ENCODE data around the gene FAT2.
"Not testable (repeated sequence)": the region's sequence is repeated elsewhere in the genome, so short reads cannot be mapped to it uniquely, and the experiment has no call there.

FAT2 gene

DNA sequence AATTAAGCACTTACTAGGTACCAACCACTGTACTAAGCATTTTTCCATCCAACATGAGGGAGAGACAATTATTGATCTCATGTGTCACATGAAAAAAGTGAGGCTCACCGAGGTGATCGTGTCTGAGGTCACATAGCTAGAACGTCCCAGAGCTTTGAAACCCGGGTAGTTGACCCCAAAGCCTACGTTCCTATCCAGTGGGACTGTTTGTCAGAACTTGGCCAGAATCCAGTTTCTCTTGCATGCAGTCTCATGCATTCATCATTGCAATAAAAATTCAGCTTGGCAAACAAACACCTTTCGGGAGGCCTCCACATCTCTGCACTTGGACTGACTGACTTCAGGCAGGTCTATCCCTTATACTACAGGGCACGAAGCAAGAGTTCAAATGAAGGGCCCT, 23.4 kb upstream of the FAT2 start:
- DNase-seq (ENCODE audit: low read depth), result no peak

DNA sequence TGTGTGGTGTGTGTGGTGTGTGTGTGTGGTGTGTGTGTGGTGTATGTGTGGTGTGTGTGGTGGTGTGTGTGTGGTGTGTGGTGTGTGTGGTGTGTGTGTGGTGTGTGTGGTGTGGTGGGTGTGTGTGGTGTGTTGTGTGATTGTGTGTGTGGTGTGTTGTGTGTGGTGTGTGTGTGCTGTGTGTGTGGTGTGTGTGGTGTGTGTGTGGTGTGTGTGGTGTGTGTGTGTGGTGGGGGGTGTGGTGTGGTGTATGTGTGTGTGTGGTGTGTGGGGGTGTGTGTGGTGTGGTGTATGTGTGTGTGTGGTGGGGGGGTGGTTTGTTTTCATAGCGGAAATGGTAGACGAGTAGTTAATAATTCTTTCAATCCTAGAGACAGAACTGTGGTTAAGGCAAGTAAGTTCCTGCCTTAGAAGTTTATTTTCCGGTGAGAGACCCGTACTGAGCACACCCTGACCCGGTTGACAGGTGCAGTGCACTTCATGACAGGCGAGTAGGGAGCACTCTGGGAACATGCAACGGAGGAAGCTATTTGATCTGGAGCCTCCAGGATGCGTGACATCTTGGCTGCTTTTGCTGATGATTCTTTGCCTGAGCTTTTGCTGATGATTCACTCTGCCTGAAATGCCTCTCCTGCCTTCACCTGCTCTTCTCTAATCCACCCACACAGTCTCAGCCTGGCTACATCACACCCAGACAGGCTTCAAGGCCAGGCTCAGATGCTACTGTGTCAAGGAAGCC, 21.7 kb upstream of the FAT2 start:
- no peak for DNase-seq (ENCODE audit: low read depth)

DNA sequence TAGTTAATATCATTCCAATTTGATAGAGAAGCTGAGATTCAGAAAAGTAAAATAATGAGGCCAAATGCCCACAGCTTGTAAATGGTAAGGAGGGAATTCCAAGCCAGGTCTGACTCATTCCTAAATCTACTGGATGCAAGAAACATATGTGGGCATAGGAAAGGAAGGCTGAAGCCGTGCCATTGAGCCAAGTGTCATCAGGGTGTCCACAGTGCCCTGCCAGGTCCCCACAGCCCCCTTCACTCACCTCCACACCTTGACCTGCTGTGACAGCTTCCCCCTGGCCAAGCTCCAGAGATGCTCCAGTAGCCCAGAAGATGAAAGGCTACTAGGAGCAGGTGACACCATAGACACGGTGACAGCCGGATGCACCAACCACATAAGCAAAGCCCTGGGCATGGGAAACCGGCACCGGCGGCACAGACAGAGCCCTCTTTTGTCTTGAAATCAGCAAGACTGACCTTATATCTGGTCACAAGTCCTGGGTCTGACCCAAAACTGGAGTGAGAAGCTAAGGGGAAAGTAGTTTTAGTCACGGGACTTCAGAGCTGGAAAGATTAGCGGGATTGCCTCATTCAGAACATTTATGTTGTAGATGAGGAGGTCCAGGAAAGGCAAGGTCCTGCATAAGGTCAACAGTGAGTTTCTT, 20.1 kb upstream of the FAT2 start:
- DNase-seq (ENCODE audit: low read depth), result no peak

DNA sequence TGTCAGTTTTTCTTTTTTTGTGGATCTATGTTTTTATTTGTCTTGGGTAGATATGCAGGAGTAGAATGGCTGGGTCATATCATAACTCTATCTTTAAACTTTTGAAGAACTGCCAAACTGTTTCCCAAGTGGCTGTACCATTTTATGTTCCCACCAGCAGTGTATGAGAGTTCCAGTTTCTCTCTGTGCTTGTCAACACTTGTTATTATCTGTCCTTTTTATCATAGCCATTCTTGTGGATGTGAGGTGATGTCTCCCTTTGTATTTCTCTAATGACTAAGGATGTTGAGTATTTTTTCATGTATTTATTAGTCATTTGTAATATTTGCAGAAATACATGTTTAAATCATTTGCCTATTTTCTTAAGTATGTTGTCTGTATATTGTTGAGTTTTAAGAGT, 17.4 kb upstream of the FAT2 start:
- DNase-seq (ENCODE audit: low read depth), result no peak

DNA sequence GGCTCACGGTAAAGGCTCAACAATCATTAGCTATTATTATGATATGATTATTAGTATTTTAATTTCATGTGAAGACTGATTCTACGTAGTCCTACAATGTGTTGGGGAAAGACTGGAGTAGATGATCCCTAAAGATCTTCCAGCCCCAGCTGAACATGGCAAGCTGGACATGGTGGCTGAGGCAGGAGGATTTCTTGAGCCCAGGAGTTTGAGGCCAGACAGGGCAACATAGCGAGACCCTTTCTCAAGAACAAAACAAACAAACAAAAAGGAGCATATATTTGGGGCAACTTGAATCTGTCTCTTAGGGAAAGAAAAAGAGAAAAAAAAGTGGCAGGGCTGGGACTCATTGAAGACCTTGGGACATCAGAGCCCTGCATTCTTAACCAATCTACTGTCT, 16.2 kb upstream of the FAT2 start:
- DNase-seq (ENCODE audit: low read depth), result no peak

DNA sequence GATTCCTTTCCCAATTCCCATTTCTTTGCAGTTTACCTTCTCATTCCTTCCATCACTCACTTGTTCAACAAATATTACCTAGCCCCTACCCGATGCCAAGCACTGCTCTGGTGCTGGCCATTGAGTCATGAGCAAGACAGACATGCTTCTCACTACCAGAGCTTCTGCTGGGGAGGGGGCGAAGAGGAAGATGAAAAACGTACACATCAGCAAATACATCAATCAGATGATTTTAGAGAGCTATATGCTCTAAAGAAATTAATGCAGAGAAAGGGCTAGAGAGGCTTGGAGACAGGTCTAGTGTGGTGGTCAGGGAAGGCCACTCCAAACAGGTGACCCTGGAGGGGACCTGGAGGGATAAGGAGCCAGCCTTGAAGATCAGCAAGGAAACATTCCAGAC, 14.4 kb upstream of the FAT2 start:
- DNase-seq (ENCODE audit: low read depth), result no peak

DNA sequence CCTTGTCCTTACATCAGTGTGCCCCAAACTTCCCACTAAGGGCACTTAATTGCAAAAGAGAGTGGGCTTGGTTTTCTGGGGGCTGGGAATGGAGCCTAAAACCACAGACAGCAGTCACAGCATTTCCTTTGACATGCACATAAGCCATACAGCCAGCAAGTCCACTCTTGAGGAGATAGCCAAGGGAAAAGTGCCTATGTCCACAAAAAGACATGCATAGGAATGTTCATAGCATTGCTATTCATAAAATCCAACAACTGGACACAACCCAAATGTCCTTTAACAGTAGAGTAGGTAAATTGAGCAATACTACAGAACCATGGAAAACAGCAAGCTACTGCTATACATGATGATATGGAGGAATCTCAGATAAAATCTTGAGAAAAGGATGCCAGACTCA, 11.7 kb upstream of the FAT2 start:
- peak; percentile 66 for DNase-seq (ENCODE audit: low read depth)

DNA sequence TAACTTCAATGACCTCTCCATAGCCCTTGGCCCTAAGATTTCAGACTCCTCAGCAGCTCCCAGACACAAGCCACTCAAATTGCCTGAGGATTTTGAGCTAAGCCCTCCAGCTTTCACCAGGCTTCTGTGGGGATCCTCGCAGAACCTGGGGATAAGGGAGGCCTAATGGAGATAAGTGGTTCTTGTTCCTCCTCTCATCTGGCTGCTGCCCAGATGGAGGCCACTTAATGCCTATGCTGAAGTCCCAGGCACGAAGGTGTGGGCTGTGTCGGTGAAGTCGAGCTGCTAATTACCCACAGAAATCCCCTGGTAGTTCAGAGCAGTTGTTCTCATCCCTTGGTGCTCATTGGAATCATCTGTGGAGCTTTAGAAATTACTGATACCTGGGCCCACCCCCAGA, 10.3 kb upstream of the FAT2 start:
- no peak for DNase-seq (ENCODE audit: low read depth)

DNA sequence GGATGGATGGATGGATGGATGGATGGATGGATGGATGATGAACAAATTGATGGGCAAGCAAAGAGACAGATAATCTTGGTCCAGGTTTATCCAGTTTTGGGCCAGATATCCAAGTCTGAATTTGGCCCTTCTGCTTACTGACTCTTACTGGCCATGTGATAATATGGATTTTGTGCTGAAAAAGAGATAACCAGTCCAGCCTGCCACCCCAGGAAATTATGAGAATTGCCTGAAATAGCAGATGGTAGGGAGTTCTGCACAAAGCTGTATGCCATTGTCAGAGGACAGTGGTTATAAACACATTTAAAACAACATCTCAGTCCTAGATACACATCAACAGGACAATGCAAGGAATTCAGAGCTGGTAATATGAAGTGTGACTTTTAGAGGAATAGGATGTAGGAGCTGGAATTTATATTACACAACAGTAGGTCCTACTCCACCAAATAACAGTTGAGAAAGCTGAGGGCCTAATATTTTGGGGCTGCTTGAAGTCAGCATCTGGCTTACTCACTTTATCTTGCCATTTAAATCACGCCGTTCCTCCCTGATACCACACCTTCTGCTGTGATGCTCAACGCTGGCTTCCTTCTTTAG, 9.0 kb upstream of the FAT2 start:
- peak; percentile 16 for DNase-seq (ENCODE audit: low read depth)

DNA sequence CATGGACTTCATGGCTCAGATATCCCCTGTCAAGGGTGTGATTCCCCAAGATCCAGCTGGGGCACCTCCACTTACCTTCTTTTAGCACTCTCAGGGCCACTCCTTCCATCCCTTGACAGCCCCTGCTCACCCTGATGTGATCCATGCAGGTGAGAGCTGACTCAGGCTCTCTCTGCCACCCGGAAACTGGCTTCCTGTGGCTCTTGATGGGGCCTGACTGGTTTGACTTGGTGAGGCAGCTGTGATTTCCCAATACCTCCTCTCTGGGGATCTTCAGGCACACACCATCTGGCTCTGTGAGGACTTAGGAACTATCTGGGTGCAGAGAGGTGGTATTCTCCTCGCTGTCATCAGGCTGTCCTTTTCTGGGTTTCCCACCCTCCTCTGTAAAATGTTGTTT, 7.9 kb upstream of the FAT2 start:
- no peak for DNase-seq (ENCODE audit: low read depth)

DNA sequence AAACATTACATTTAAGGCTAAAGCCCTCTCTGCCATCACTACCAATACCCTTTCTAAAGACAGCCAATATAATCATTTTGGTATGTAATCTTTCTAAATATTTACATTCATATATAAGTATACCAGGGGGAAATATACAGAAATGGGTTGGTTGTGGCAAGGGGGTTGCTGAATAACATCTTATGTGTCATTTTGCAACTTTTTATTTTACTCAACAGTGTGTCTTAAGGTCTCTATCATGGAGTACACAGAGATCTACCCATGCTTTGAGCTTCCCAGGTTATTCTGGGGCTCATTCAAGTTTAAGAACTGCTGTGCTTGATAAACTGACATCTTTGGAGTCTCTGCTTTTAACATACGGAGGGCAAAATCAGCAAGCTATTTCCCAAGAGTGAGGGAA, 7.4 kb upstream of the FAT2 start:
- DNase-seq (ENCODE audit: low read depth), result no peak

DNA sequence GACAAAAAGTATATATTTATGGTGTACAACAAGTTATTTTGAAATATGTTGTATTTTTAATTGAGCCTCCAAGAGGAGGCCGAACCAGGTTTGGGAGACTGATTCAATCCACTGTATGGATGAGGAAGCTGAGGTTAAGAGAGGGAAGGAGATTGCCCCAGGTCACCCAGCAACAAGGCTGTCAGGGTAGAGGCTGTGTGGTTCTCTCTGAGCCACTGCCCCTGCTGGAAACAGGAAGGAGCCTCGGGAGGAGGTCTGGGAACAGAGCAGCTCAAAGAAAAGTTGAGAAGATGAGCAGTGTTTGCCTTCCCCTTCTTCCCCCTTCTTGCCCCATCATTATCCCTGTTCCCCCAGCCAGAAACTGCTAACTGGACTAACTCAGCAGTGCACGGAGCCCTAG, 6.6 kb upstream of the FAT2 start:
- DNase-seq (ENCODE audit: low read depth), result no peak

DNA sequence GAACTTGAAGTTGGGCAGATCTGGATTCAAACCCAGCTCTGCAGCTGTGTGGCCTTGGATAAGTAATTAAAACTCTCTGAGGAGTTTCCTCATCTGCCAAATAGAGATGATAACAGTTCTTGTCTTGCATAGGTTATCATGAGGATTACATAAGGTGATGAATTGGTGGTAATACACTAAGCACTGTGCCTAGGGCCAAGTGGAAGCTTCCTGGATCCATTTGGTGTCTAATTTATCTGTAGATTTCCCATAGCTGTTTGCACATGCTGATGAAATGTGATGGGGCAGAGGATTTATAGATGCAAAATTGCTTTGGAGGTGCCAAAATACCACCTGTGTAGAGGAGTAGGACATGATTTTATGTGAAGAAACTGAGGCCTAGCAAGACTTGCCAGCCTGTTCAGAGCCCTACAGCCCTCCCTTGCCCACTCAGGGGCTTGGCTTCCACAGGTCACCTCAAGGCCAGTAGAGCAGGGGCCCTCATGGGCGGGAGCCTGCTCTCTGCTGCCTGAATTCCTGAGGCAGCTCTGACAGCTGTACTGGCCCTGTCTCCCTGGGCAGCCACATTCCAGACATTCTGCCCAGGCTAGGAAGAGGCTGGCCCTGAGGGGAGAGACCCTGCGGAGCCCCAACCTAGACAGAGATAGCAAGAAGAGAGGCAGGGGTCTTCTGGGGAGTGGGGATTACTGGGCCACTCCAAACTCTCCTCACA, 5.9 kb upstream of the FAT2 start:
- DNase-seq (ENCODE audit: low read depth), result peak; percentile 38

DNA sequence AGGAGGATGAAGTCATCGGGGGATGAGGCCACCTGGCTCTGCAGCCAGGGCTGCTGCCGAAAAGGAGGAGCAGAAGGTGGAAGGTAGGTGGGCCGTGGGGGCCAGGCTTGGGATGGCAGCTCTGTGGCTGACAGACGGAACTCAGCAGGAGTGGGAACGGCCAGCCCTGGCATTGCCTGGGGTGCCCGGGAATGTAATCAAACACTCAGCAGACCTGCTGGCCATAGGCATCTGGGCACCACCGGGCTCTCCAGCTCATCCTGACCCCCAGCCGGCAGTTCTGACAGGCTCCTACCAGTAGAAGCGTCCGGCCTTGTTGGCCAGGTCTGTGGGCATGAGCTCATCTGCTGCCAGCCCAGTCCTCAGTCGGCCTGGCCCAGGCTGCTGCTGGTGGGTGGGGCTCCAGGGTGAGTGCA, 4.3 kb upstream of the FAT2 start:
- no peak for DNase-seq (ENCODE audit: low read depth)

DNA sequence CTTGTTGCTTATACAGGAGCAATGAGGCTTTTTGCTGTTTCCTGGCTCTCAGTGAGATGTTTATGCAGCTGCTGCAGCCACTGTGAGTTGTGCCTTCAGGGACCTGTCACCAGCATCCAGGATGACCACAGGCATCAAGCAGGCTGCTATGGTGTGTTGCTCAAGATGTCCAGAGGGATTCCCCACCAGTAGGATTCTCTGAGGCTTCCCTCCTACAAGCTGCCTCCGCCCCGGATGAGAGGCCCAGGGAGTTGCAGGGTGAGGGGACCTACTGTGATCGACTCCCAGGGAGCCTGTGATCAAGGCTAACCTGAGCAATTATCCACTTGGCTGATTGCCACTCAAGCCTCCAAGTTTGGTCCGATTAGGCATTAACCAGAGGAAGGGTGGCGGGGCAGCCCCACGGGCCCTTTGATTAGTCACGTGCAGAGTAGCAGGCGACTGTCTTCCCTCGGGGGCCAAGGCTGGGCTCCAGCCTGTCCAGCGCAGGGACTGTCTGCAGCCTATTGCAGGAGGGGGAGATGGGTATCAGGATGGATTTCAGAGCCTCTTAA, 1.8 kb upstream of the FAT2 start:
- DNase-seq (ENCODE audit: low read depth), result peak; percentile 33

DNA sequence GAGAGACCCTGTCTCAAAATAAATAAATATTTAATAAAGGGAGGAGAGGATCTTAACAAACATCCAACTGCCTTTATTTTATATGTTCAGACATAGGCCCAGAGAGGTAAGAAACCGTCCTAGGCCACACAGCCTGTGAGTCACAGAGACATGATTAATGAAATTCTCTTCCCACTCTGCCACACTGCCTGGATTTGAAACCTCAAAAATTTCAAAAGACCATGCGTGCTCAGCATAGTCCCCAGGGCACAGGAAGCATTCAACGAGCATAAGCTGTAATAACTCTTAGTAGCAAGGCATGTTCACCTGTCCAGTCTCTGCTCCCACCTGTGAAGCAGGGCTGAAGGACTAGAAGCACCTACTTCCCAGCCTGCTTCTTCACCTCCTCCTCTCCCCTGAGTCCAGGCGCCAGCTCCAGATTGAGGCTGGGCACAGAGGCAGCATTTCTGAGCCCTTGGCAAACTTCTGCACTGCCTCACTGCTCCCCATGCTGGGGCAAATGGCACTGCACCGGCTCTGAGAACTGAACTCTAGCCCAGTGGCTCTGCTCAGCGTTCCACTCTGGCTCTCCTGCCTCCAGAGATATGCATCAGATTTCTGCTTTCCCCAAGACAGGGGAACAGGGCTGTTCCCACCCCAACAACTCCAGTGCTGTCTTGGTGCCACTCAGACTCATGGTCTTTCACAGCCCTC, 1.1 kb downstream of the FAT2 start:
- DNase-seq (ENCODE audit: low read depth), result peak; percentile 6

DNA sequence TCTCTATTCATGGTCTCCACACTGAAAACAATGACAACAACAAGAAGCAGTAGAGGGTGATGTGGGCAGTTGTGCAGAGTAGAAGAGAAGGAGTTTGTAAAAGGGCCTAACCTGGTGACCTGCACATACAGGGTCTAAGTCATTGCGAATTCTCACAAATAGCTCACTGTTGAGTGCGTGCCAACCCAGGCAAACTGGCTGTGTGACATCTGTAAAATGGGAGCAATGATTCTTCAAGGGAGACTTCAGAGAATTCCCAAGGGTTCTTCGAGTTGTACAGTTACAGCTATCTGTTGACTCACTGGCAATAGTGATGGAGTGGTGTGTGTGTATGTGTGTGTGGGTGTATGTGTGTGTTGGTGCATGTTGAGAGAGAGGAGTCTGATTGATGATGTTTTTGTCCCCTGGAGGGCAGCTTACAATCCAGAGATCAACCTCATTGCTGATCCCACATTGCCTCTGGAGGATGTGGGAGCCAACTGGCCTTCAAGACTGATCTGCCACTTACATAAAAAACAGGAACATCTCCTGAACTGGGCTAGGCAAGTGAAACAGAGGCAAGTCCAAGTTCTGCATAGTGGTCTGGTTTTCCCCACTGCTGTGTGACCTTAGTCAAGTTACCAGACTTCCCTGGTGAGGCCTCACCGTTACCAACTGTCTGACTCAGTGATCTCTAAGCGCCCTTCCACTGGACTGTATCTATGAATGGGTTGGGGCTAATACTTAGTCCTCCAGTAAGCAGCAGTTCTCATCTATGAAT, 3.2 kb downstream of the FAT2 start:
- DNase-seq (ENCODE audit: low read depth), result no peak

DNA sequence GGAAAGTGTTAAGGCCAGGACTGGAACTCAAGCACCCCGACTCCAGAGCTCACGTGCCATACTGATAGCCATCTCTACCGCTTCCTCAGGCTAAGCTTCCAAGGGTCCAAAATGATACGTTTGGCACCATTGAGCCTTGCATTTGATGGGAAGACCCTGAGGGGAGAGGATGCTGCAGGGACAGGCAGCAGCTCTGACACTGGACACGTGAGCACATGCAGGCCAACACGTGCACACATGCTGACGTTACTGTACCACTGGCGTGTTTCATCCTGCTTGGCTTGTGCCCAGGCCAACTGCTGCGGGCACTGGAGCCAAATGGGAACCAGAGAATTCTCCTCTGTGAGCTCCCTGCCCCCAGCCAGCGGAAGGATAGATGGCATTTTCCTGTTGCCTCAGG, 5.2 kb downstream of the FAT2 start:
- peak; percentile 59 for DNase-seq (ENCODE audit: low read depth)

DNA sequence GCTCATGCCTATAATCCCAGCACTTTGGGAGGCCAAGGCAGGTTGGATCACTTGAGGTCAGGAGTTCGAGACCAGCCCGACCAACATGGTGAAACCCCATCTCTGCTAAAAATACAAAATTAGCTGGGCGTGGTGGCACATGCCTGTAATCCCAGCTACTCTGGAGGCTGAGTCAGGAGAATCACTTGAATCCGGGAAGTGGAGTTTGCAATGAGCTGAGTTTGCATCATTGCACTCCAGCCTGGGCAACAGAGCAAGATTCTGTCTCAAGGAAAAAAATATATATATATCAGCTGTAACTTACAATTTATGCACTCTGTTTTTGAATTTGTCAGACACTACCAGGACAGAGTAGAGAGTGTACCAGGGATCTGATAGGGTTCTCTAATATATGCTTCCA, 5.8 kb downstream of the FAT2 start:
- not testable (repeated sequence) for DNase-seq (ENCODE audit: low read depth)

DNA sequence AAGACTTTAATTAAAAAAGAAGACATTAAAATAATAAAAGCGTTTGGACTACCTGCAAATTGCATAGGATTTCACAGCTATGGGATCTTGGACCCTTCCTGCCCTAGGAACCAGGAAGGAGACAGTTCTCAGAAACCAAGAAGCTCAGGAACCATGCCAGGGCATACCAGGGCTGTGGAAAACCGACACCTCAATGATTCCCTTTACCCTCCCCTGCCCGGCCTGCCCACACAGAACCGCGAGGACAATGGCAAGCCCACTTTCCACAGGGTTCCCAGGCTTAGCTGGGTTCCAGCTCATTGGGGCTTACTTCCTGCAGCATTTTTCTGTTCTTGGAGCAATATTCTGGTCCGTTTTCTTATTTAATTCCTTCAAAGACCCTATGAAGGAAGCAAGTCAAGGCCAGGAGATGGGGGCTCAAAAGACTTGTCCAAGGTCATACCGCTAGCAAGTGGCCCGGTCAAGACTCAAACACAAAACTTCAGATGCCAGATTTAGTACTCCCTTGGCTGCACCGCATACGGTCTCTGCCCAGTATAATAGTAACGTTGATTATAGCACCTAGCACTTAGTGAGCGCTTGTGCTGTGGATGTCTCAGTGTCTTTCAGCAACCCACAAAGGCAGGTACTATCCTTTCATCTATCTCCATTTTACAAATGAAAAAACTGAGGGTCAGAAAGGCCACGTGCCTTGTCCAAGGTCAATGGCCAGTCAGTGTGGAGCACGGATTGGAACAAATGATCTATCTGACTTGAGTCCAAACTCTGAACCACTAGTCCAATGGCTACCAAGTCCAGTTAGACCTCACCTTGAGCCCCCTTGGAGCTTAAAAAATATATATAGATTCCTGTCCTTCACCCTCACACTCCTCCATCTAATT, 6.8 kb downstream of the FAT2 start:
- no peak for DNase-seq (ENCODE audit: low read depth)
